ENCODE data around the gene IMPG2.

The IMPG2 gene

GRCh38 chr3:101179637-101180036, 140.7 kb downstream of the IMPG2 start:
- no peak for DNase-seq

GRCh38 chr3:101177577-101177976, 142.8 kb downstream of the IMPG2 start:
- DNase-seq, result no peak
